Dendritic cell treated with granulocyte-macrophage colony-stimulating factor and Interleukin-4, amounts not matched to agents 40 ng/mL and 50 ng/mL, for 4 days (primary cell): ENCODE measurements around the gene UBE2I.
"Not testable (repeated sequence)": the region's sequence is repeated elsewhere in the genome, so short reads cannot be mapped to it uniquely, and the experiment has no call there.

Experiments
- H3K27ac Mint-ChIP-seq: one replicate; pipeline ENCODE4 v1.8.0; 2022; ENCODE audit warnings: mild to moderate bottlenecking, mixed read lengths
- H3K27me3 Mint-ChIP-seq: one replicate; pipeline ENCODE4 v1.8.0; 2022; ENCODE audit warnings: mild to moderate bottlenecking, mixed read lengths
- H3K36me3 Mint-ChIP-seq: one replicate; pipeline ENCODE4 v1.8.0; 2022; ENCODE audit warnings: low read depth, mixed read lengths
- H3K4me1 Mint-ChIP-seq: one replicate; pipeline ENCODE4 v1.8.0; 2022; ENCODE audit warnings: low read depth, mixed read lengths
- H3K4me3 Mint-ChIP-seq: one replicate; pipeline ENCODE4 v1.8.0; 2022; ENCODE audit warnings: mild to moderate bottlenecking, moderate library complexity, mixed read lengths
- H3K9me3 Mint-ChIP-seq: one replicate; pipeline ENCODE4 v1.8.0; 2022; ENCODE audit warnings: mixed read lengths
- intact Hi-C: fragments of 100-400 bp; cut with micrococcal nuclease; formaldehyde crosslinking; loops from one replicate; pipeline ENCODE4 v1.15.0; 2022

The UBE2I gene

DNA sequence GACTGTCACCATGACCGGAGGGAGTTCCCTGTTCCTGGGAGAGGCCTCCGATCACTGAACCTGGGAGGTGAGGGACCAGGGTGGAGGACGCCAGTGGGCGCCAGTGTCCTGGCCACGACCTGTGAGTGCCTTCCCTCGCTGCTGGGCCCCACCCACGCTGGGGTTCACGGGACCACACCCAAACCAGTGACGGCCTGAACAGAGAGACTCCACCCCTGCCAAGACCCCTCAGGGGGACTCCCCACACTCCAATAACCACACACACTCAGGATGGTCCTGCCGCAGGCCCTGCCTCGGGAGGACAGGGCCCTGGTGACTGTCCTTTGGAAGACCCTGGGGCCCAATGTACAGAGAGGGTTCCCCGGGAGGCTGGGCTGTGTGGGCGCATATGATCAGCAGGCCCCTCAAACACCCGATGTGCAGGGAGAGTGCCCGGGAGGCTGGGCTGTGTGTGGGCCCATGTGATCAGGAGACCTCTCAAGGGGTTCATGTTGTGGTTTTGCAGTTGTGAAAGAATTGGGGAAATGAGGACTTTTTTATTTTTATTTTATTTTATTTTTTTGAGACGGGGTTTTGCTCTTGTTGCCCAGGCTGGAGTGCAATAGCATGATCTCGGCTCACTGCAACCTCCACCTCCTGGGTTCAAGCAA is 27.0 kb upstream of the UBE2I start:
- no peak overlapping the region for H3K4me3 Mint-ChIP-seq
- peaks cover 17% of the 10 kb centered on the region for H3K4me1 Mint-ChIP-seq
- H3K36me3 Mint-ChIP-seq = no peaks in the 10 kb centered on the region
- H3K27ac Mint-ChIP-seq = no peak overlapping the region
- intact Hi-C loops = no loop called here
- no peaks in the 10 kb centered on the region for H3K9me3 Mint-ChIP-seq
- H3K27me3 Mint-ChIP-seq = peaks cover 45% of the 10 kb centered on the region

DNA sequence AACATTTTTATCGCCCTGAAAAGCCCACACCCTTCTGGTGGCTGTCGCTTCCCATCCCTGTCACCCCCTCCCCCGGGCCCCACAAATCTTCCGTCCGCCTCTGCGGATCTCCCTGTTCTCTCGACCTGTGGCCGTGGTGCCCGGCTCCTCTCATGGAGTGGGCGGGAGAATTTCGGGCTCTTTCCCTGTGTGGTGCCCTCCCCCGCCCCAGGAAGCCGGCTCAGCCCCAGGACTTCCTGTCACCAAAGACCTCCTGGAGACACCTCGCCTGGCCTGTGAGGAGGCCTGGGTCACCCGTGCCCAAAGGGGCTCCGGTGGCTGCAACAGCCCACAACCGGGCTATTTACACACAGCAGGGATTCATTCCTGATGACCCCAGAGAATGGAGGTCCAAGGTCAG is 26.1 kb upstream of the UBE2I start:
- peaks cover 17% of the 10 kb centered on the region for H3K4me1 Mint-ChIP-seq
- no peaks in the 10 kb centered on the region for H3K9me3 Mint-ChIP-seq
- H3K36me3 Mint-ChIP-seq = no peaks in the 10 kb centered on the region
- no peak overlapping the region for H3K4me3 Mint-ChIP-seq
- intact Hi-C loops = no loop called here
- peaks cover 45% of the 10 kb centered on the region for H3K27me3 Mint-ChIP-seq
- peak overlapping the region; percentile 42 for H3K27ac Mint-ChIP-seq

GRCh38 chr16:1283996-1284616 is 25.3 kb upstream of the UBE2I start:
- Mint-ChIP-seq H3K36me3 (no peaks in the 10 kb centered on the region), H3K27me3 (peaks cover 47% of the 10 kb centered on the region), H3K4me3 (no peak overlapping the region), H3K27ac (no peak overlapping the region), H3K9me3 (no peaks in the 10 kb centered on the region), H3K4me1 (peaks cover 17% of the 10 kb centered on the region)
- intact Hi-C loops = no loop called here

- Mint-ChIP-seq H3K4me1 (peaks cover 32% of the 10 kb centered on the region), H3K9me3 (no peaks in the 10 kb centered on the region), H3K4me3 (no peak overlapping the region), H3K27ac (no peak overlapping the region), H3K27me3 (peaks cover 58% of the 10 kb centered on the region), H3K36me3 (no peaks in the 10 kb centered on the region)
- intact Hi-C loops = no loop called here
These were observed 23.5 kb upstream of the UBE2I start for GRCh38 chr16:1285669-1286512.

DNA sequence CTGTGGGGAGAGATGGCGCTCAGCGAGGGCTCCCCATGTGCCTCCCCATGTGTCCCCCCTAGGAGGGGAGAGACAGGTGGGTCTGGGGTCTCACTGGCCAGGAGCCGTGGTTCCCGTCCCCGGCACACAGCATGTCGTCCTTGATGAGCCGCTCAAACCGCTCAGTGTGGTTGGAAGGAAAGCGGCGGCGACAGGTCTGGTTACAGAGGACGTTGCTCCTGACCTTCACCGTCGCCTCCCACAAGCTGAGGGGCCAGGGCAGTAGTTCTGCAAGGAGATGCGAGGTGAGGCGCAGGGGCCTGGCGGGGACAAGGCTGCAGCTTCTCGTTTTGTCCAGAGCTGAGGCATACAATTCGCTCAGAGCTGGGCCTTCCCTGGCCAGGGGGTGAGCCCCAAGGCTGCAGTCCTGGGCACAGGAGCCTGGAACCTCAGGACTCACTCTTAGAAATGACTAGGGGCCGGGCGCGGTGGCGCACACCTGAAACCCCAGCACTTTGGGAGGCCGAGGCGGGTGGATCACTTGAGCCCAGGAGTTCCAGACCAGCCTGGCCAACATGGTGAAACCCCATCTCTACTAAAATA is 22.8 kb upstream of the UBE2I start:
- Mint-ChIP-seq H3K36me3 (no peaks in the 10 kb centered on the region), H3K4me1 (peaks cover 32% of the 10 kb centered on the region), H3K4me3 (no peak overlapping the region), H3K9me3 (no peaks in the 10 kb centered on the region), H3K27me3 (peaks cover 65% of the 10 kb centered on the region), H3K27ac (no peak overlapping the region)
- intact Hi-C loops = no loop called here

DNA sequence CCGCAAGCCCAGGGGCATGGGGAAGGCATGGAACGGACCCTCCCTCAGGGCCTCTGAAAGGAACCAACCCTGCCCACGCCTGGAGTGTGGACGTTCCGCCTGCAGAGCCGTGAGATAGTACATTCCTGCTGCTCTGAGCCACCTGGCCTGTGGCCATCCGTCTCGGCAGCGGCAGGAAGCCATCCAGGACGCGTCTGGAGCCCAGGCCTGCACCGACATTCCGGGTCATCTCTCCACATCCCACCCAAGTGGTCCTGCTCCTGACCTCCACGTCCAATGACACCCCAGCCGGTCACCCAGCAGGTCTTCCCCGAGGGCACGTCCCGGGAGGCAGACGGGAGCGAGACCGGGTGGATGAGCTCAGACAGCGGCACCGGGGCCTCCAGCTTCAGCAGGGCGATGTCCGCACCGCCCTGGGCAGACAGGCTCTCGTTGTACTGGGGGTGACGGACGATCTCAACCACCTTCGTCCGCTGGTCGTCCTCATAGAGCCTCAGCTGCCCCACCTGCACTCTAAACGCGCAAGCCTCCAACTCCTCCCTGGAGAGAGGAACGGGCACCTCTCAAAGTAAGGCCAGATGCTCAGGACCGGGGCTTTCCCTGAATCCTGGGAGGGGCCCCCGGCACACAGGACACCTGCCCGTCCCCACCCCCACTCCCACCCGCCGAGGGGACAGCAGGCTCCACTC is 21.3 kb upstream of the UBE2I start:
- Mint-ChIP-seq H3K36me3 (no peaks in the 10 kb centered on the region), H3K4me1 (peaks cover 22% of the 10 kb centered on the region), H3K4me3 (no peak overlapping the region), H3K27ac (no peak overlapping the region), H3K27me3 (peaks cover 75% of the 10 kb centered on the region), H3K9me3 (no peaks in the 10 kb centered on the region)
- intact Hi-C loops = no loop called here

GRCh38 chr16:1288813-1289476 is 20.5 kb upstream of the UBE2I start:
- Mint-ChIP-seq H3K27me3 (peaks cover 75% of the 10 kb centered on the region), H3K9me3 (no peaks in the 10 kb centered on the region), H3K36me3 (no peaks in the 10 kb centered on the region), H3K4me1 (peaks cover 15% of the 10 kb centered on the region), H3K27ac (no peak overlapping the region), H3K4me3 (no peak overlapping the region)
- intact Hi-C loops = no loop called here

DNA sequence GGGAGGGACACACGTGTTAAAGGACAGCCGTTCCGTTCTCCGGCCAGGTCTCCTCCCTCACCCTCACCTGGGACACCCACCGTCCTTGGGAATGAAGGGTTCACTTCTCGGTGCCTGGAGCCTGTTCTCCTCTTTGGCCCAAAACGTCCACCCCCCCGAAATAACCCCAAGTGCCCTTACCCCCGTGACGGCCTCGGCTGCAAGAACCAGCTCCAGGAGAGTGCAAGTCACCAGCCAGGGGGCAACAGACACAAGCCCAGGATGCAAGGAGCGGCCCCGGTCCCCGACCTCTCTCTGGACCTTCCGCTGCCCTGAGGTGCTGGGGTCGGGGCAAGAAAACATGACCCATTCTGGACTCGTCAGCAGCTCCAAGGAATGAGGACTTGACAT is 20.0 kb upstream of the UBE2I start:
- no peaks in the 10 kb centered on the region for H3K9me3 Mint-ChIP-seq
- H3K27me3 Mint-ChIP-seq = peaks cover 80% of the 10 kb centered on the region

GRCh38 chr16:1290063-1290501 is 19.4 kb upstream of the UBE2I start:
- peaks cover 15% of the 10 kb centered on the region for H3K4me1 Mint-ChIP-seq
- H3K4me3 Mint-ChIP-seq = no peak overlapping the region
- H3K27ac Mint-ChIP-seq = no peak overlapping the region
- no peaks in the 10 kb centered on the region for H3K36me3 Mint-ChIP-seq
- intact Hi-C loops = no loop called here
- peaks cover 80% of the 10 kb centered on the region for H3K27me3 Mint-ChIP-seq
- no peaks in the 10 kb centered on the region for H3K9me3 Mint-ChIP-seq

More for the DNA sequence above, 20.0 kb upstream of the UBE2I start:
- H3K27ac Mint-ChIP-seq = no peak overlapping the region
- H3K4me1 Mint-ChIP-seq = peaks cover 15% of the 10 kb centered on the region
- H3K36me3 Mint-ChIP-seq = no peaks in the 10 kb centered on the region
- H3K4me3 Mint-ChIP-seq = no peak overlapping the region
- intact Hi-C loops = no loop called here

DNA sequence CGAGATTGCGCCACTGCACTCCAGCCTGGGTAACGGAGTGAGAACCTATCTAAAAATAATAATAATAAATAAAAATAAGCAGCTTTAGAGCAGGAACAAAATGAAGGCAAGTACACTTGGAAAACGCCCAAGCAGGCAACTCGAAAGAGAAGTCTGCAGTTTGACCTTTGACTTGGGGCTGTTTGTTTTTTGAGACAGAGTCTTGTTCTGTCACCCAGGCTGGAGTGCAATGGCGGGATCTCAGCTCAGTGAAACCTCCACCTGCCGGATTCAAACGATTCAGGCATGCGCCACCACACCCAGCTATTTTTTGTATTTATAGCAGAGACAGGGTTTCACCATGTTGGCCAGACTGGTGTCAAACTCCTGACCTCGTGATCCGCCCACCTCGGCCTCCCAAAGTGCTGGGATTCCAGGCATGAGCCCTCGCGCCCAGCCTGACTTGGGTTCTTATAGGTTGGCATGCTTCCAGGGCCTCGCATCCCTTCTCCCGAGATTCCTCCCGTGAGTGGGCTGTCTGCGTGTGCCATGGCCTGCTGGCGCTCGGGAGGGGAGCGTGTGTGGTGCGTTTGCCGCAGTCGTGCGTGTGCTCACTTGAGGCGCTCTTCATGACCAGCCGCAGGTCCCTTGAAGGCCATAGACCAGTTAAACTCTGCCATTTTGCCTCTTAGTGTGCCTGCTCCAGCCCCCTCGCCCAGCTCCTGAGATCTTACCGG is 18.4 kb upstream of the UBE2I start:
- Mint-ChIP-seq H3K36me3 (no peaks in the 10 kb centered on the region), H3K4me3 (no peak overlapping the region), H3K9me3 (no peaks in the 10 kb centered on the region), H3K27me3 (peaks cover 79% of the 10 kb centered on the region), H3K4me1 (peaks cover 15% of the 10 kb centered on the region), H3K27ac (no peak overlapping the region)
- intact Hi-C loops = no loop called here

DNA sequence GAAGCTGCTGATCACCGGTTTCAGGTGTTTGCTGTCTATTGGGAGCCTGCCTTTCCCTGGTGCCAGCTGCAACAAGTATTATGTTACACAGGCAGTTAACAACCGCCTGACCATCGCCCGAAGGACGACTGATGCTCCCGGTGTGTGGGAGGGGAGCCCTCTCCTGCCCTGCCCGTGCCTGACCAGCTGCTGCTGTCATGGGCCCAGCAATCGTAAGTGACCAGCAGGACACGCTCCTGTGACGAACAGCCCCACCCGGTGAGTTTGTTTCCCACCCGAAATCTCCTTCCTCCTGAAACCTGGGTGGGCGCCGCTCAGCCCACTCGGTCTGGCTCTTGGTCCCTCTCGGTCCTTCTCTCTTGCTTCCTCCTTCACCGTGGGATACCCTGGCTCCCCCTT is 17.9 kb upstream of the UBE2I start:
- Mint-ChIP-seq H3K9me3 (no peaks in the 10 kb centered on the region), H3K36me3 (no peaks in the 10 kb centered on the region), H3K27me3 (peaks cover 73% of the 10 kb centered on the region), H3K4me1 (peaks cover 15% of the 10 kb centered on the region), H3K4me3 (no peak overlapping the region), H3K27ac (no peak overlapping the region)
- intact Hi-C loops = no loop called here

- Mint-ChIP-seq H3K27me3 (peaks cover 73% of the 10 kb centered on the region), H3K4me1 (peaks cover 22% of the 10 kb centered on the region)
- intact Hi-C loops, H3K36me3 Mint-ChIP-seq, H3K27ac Mint-ChIP-seq, H3K9me3 Mint-ChIP-seq, H3K4me3 Mint-ChIP-seq: not testable (repeated sequence)
These were observed 17.2 kb upstream of the UBE2I start for GRCh38 chr16:1292208-1292607.

DNA sequence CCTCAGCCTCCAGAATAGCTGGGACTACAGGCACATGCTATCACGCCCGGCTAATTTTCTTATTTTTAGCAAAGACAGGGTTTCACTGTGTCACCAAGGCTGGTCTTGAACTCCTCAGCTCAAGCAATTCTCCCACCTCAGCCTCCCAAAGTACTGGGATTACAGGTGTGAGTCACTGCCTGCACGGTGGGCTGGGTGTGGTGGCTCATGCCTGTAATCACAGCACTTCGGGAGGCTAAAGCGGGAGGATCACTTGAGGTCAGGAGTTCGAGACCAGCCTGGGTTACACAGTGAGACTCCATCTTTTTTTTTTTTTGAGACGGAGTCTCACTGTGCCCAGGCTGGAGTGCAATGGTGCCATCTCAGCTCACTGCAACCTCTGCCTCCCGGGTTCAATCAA is 16.6 kb upstream of the UBE2I start:
- H3K4me3 Mint-ChIP-seq, H3K9me3 Mint-ChIP-seq, H3K27ac Mint-ChIP-seq, H3K36me3 Mint-ChIP-seq, intact Hi-C loops: not testable (repeated sequence)
- Mint-ChIP-seq H3K27me3 (peaks cover 69% of the 10 kb centered on the region), H3K4me1 (peaks cover 22% of the 10 kb centered on the region)
